GM13977 (cell line): ENCODE results near the gene RAPGEF3.

Experiments used
- DNase-seq: peaks from one replicate; pipeline ENCODE4 v3.0.0; 2012; ENCODE audit warnings: low spot score
- in situ Hi-C: fragments of 300-500 bp; cut with MboI; formaldehyde crosslinking; loops from one replicate; pipeline ENCODE4 v1.12.0; 2022; ENCODE audit warnings: low sequenced_read_pairs, low pct_unique_long_range_greater_than_20kb, mixed read lengths, inconsistent platforms; ENCODE audit not compliant: unreplicated experiment
- TF ChIP-seq, protein P1 (sequence below): IDR thresholded peaks from 2 replicates; pipeline ENCODE4 v1.5.1; 2012; ENCODE audit warnings: mild to moderate bottlenecking, control low read depth; ENCODE audit not compliant: insufficient read depth; ENCODE audit errors: extremely low read depth, missing control alignments

RAPGEF3 gene

DNA sequence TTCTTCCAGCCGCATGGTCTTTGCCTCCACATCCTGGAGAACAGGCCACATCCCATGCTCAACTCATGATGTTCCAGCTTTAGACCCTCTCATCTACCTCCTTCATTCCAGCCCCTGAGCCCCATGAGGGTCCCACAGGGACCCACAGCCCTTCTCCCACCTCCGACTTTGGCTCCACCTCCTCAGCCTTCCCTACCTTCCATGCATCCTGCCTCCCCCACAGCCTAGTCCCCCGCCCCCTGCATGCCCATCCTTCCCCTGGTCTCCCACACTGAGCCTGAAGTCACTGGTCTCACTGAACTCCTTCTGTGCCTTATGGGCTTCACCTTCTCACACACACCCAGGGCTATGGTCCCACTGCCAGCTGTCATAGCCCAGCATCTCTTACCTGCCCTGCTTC is 9.8 kb downstream of the RAPGEF3 start:
- TF ChIP-seq, protein P1, sequence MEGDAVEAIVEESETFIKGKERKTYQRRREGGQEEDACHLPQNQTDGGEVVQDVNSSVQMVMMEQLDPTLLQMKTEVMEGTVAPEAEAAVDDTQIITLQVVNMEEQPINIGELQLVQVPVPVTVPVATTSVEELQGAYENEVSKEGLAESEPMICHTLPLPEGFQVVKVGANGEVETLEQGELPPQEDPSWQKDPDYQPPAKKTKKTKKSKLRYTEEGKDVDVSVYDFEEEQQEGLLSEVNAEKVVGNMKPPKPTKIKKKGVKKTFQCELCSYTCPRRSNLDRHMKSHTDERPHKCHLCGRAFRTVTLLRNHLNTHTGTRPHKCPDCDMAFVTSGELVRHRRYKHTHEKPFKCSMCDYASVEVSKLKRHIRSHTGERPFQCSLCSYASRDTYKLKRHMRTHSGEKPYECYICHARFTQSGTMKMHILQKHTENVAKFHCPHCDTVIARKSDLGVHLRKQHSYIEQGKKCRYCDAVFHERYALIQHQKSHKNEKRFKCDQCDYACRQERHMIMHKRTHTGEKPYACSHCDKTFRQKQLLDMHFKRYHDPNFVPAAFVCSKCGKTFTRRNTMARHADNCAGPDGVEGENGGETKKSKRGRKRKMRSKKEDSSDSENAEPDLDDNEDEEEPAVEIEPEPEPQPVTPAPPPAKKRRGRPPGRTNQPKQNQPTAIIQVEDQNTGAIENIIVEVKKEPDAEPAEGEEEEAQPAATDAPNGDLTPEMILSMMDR: no peak
- in situ Hi-C loops: loop anchor here (25.0 kb wide), 1 partner anchor 413 kb away; the partner anchor contains the start of gene ASB8
- DNase-seq: no peak

DNA sequence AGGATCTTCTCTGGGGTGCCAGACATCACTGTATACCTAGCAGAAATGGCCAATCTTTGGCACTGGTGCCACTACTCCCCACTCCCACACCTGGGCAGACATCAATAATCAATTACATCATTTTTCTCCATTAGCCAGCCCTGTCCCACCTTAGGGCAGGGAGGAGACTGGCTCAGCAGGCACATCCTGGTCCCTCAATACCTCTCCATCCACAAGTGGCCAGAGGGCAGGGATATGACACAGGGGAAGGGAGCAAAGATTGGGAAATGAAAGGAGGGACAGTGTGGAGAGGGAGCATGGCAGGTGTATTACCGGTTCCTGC is 10.2 kb downstream of the RAPGEF3 start:
- no peak for DNase-seq
- in situ Hi-C loops: loop anchor here (25.0 kb wide), 1 partner anchor 414 kb away; the partner anchor contains the start of gene ASB8
- TF ChIP-seq, protein P1: no peak

DNA sequence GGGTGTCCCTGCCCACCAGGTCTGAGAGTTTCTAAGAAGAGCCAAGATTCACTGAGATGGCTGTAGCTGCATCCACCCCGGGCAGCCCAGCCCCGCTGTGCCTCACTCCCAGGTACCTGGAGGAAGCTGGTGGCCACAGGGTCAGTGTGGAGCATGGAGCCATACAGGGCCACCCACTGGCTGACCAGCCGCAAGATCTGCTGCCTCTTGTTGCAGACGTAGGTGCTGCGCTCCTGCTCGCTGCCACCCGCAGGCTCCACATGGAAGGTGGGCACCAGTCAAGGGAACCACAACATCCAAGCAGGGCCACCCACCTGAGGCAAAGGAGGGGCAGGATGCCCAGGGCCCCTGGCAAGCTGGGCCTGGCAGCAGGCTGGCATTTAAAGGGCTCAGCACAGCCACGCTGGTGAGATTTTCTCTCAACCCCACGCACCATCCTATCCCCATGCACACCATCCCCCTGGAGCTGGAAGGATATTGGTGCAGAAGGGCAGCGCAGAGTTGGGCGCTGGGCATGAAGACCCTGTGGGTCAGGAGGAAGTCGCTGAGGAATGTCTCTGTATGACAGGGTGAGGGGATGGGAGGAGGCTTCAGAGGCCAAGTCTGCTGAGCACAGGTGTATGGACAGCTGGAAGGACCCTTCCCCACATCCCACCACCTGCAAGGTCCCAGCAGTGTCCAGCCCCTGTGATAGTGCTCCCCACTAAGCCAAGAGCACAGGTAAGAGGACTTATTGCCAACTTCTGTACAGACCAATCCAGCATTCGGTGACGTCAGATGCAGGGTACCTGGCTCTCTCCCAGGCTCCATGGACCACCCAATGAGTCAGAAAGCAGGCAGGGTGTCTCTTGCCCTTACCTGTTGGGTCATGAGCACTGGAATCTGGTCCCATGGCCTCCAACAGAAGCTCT is 10.8 kb downstream of the RAPGEF3 start:
- TF ChIP-seq, protein P1: no peak
- DNase-seq: no peak
- in situ Hi-C loops: loop anchor here (25.0 kb wide), 1 partner anchor 414 kb away; the partner anchor contains the start of gene ASB8

DNA sequence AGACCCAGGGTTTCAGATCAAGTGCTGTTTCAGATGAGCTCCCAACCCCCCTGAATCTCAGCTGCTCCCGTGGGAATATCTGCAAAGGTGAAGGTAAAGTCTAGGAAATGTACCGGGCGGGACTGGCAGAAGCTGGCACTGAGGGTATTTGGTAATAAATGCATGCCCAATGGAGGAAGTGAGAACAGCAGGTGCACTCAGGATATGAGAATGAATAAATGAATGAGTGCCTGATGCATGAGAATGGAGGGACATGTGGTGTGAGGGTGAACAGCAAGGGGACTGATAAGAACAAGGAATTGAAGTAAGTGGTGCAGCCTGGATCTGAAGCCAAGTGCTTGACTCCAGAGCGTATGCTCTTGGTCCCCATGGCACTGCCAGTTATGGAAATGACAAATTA is 11.6 kb downstream of the RAPGEF3 start:
- TF ChIP-seq, protein P1: no peak
- DNase-seq: no peak
- in situ Hi-C loops: loop anchor here (25.0 kb wide), 1 partner anchor 415 kb away; the partner anchor contains the start of gene ASB8

DNA sequence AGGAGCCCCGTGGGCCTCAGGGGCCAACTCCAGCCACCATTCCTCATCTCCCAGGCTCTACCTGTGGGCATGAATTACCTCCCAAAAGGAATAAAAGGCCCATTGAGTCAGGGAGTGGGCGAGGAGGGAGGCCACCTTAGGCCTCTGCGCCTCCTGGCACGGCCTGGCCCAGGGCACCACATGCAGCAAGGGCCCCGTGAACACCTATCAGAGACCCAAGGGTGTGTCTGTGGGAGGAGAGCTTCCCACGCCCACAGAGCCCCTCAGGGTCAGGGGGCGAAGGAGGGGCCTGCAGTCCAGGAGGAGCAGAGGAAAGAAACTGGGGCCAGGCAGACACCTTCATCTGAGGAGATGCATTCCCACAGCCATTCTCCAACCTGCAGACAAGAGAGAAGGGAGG is 12.2 kb downstream of the RAPGEF3 start:
- in situ Hi-C loops: loop anchor here (25.0 kb wide), 1 partner anchor 416 kb away; the partner anchor contains the start of gene ASB8
- TF ChIP-seq, protein P1: no peak

DNA sequence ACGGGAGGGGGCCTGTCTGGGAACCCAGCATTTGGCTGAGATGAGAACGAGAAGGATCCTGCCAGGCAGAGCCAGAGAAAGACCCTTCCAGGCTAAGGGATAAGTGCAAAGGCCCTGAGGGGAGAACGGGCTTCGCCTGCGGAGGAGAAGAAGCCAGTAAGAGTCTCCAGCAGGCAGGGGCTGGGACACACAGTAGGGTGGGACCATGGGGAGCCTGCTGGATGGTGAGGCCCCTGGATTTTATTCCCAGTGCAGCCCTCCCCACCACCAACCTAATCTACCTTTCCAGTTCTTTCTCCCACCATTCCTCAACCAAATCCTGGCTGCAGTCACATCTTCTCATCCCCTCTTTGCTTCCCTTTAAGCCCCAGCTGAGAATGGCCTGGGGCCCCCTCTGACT is 12.6 kb downstream of the RAPGEF3 start:
- TF ChIP-seq, protein P1: no peak
- in situ Hi-C loops: loop anchor here (25.0 kb wide), 1 partner anchor 416 kb away; the partner anchor contains the start of gene ASB8

More for the DNA sequence above, 12.2 kb downstream of the RAPGEF3 start:
- DNase-seq: no peak

More for the DNA sequence above, 12.6 kb downstream of the RAPGEF3 start:
- DNase-seq: no peak
